Esophagus squamous epithelium (tissue), 4 donors: ENCODE data around the gene MUC22.
A peak's percentile ranks its signal among the peaks of the same experiment; 100 is the strongest.

ENCODE experiments used
- POLR2A ChIP-seq, 4 donors: fragments of 450-650 bp; IDR thresholded peaks; one replicate each; pipeline ENCODE4 v1.6.1; 2017; ENCODE audit warnings: antibody characterized with exemption in 4 of 4, mild to moderate bottlenecking in 4 of 4, moderate library complexity in 3 of 4
- TF ChIP-seq, protein P1 (sequence below), 6 experiments: fragments of 450-650 bp in 4 of 6; fragments of 200-600 bp in 2 of 6; sonication (generic) in 2 of 6; IDR thresholded peaks; one replicate each; pipeline ENCODE4 v1.5.1; 2016 to 2019; ENCODE audit warnings: antibody characterized with exemption in 6 of 6, mild to moderate bottlenecking in 4 of 6, moderate library complexity in 4 of 6

DNA sequence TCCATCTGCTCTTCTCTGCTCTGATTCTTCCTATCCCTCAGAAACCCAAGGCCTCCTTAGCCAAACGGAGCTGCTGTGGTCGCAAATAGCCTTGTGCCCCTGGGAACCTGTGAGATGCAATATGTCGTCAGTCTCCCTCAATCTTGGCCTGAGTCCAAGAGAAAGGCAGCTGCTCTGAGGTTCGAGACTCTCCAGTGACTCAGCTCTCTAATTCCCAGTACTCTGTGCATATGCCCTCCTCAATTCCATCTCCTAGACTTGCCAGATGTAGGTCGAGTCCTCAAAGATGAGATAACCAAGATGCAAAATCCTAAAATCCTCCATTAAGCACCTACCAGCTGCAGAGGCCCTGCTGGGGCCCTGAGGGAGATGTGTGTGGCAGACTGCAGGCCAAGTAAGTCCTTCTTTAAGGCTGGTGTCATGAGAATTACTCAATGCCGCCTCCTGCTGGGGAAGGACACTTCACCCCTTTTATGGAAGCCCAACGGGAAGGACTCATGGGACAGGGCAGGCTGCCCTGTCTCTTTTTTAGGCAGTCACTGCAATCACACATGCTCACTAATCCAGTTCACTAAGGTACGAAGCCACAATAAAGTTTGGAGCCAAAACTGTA lies 73.6 kb downstream of the MUC22 start:
- TF ChIP-seq, protein P1, sequence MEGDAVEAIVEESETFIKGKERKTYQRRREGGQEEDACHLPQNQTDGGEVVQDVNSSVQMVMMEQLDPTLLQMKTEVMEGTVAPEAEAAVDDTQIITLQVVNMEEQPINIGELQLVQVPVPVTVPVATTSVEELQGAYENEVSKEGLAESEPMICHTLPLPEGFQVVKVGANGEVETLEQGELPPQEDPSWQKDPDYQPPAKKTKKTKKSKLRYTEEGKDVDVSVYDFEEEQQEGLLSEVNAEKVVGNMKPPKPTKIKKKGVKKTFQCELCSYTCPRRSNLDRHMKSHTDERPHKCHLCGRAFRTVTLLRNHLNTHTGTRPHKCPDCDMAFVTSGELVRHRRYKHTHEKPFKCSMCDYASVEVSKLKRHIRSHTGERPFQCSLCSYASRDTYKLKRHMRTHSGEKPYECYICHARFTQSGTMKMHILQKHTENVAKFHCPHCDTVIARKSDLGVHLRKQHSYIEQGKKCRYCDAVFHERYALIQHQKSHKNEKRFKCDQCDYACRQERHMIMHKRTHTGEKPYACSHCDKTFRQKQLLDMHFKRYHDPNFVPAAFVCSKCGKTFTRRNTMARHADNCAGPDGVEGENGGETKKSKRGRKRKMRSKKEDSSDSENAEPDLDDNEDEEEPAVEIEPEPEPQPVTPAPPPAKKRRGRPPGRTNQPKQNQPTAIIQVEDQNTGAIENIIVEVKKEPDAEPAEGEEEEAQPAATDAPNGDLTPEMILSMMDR (IDR thresholded peaks at IDR 0.05) = peak in 4 of 6 experiments; percentile 9 to 55 (median 16)
- no peak for TF ChIP-seq POLR2A (IDR thresholded peaks at IDR 0.05)
